Panc1 (cell line): Measurements from ENCODE around the gene GPC6. TPM values are rescaled to one million over a fixed set of nuclear protein-coding genes. Genes with fewer than 3 reads are reported as not detected.

Experiments used
- ATAC-seq: fragments of 200-7000 bp; cut with Tn5 transposase; 2 replicates; pipeline ENCODE4 v1.9.1; 2020; ENCODE audit warnings: mild to moderate bottlenecking, moderate library complexity
- BruUV-seq: library from RNA; stranded (reverse); fragments of 400-500 nt; replicated peaks from 2 replicates; lab custom pipeline; 2021; lab: Mats Ljungman, UMichigan
- CTCF ChIA-PET: fragments of 300-600 bp; sonication (Branson Sonifier 250); formaldehyde crosslinking; loops from one replicate; lab custom pipeline; 2022; ENCODE audit warnings: antibody characterized with exemption; lab: Charles Lee
- POLR2A ChIA-PET: fragments of 300-600 bp; sonication (Branson Sonifier 250); formaldehyde crosslinking; loops from one replicate; lab custom pipeline; 2022; ENCODE audit warnings: antibody characterized with exemption; lab: Charles Lee
- DNase-seq: peaks from one replicate; pipeline ENCODE4 v3.0.0-alpha.2; 2010; ENCODE audit warnings: low read depth, low spot score
- H3K27ac ChIP-seq: 2 replicates; pipeline ENCODE4 v1.5.1; 2011; ENCODE audit warnings: mild to moderate bottlenecking, low read length, inconsistent platforms
- H3K27me3 ChIP-seq: fragments of 200-500 bp; sonication (Bioruptor generic); 2 replicates; pipeline ENCODE4 v1.6.0; 2014; ENCODE audit warnings: low read length, inconsistent platforms; ENCODE audit not compliant: control insufficient read depth, insufficient read depth
- H3K36me3 ChIP-seq: fragments of 200-500 bp; sonication (Bioruptor generic); 2 replicates; pipeline ENCODE4 v1.5.1; 2014; ENCODE audit warnings: inconsistent platforms, mild to moderate bottlenecking, low read length, moderate library complexity; ENCODE audit not compliant: control insufficient read depth, insufficient read depth
- H3K4me1 ChIP-seq: 2 replicates; pipeline ENCODE4 v1.5.1; 2011; ENCODE audit warnings: inconsistent platforms, mild to moderate bottlenecking, low read length, moderate library complexity; ENCODE audit not compliant: control insufficient read depth, insufficient read depth
- H3K4me3 ChIP-seq, 2 experiments: 2 replicates each; pipeline ENCODE4 v1.5.1; 2011 to 2012; ENCODE audit warnings: low read depth in 2 of 2, low read length in 2 of 2, mild to moderate bottlenecking in 2 of 2, inconsistent platforms in 1 of 2, moderate library complexity in 1 of 2
- H3K9me3 ChIP-seq: fragments of 200-500 bp; sonication (Bioruptor generic); 2 replicates; pipeline ENCODE4 v1.5.1; 2014; ENCODE audit warnings: low read depth, mild to moderate bottlenecking, inconsistent platforms, low read length, moderate library complexity; ENCODE audit not compliant: control insufficient read depth, insufficient read depth
- CTCF ChIP-seq: fragments of 450-650 bp; IDR thresholded peaks from 2 replicates; pipeline ENCODE4 v1.5.1; 2017; ENCODE audit warnings: mild to moderate bottlenecking
- POLR2AphosphoS5 ChIP-seq: IDR thresholded peaks from 2 replicates; pipeline ENCODE4 v1.6.1; 2012; ENCODE audit warnings: mild to moderate bottlenecking, low read depth, low read length, moderate library complexity
- REST ChIP-seq, 2 experiments: IDR thresholded peaks; 2 replicates each; pipeline ENCODE4 v1.6.1; 2011 to 2012; ENCODE audit warnings: low read depth in 2 of 2, control low read depth in 1 of 2, low read length in 1 of 2, mild to moderate bottlenecking in 1 of 2, moderate library complexity in 1 of 2; ENCODE audit not compliant: insufficient read depth in 1 of 2
- SIN3A ChIP-seq: IDR thresholded peaks from 2 replicates; pipeline ENCODE4 v1.6.1; 2012; ENCODE audit warnings: low read depth, mild to moderate bottlenecking, low read length, moderate library complexity, borderline replicate concordance; ENCODE audit not compliant: insufficient read depth
- TCF7L2 ChIP-seq: IDR thresholded peaks from 2 replicates; pipeline ENCODE4 v1.6.1; 2011; ENCODE audit warnings: mild to moderate bottlenecking, low read depth, low read length, inconsistent platforms
- in situ Hi-C: cut with HindIII; loops from 2 replicates; pipeline ENCODE4 v1.10.0; 2016; ENCODE audit warnings: low sequenced_read_pairs, low pct_unique_long_range_greater_than_20kb
- intact Hi-C: fragments of 100-400 bp; cut with micrococcal nuclease; formaldehyde crosslinking; loops from one replicate; pipeline ENCODE4 v1.10.0; 2022; ENCODE audit not compliant: unreplicated experiment
- total RNA-seq: library from RNA; stranded (reverse); gene quantifications from one replicate; pipeline ENCODE4 v1.2.1, GENCODE V29; 2021; ENCODE audit not compliant: unreplicated experiment

The GPC6 gene
- total RNA-seq, 1 experiment from 2014 or later, result 4.8 TPM

GRCh38 chr13:94455414-94455813, 1228.8 kb downstream of the GPC6 start:
- in situ Hi-C loops (no loop called here), intact Hi-C loops (no loop called here)
- Histone ChIP-seq H3K27ac (no peak overlapping the region), H3K4me3 (no peak overlapping the region), H3K9me3 (no peaks in the 10 kb centered on the region), H3K36me3 (no peaks in the 10 kb centered on the region), H3K4me1 (no peaks in the 10 kb centered on the region), H3K27me3 (no peaks in the 10 kb centered on the region; the same call in 1 of the 2 replicates)
- POLR2A ChIA-PET, result no interaction called here
- ATAC-seq (no peak), DNase-seq (no peak)
- BruUV-seq, result no TSS peak
- CTCF ChIA-PET, result interaction anchor here (0.6 kb wide), 1 partner anchor 111 kb away, joined by 9 read pairs; no protein-coding TSS in a partner anchor
- TF ChIP-seq REST (IDR thresholded peaks at IDR 0.05; ENCODE audit: insufficient read depth in 1 of 2, low read depth in 2 of 2, low read length in 1 of 2) (no peak), POLR2AphosphoS5 (no peak), SIN3A (no peak), TCF7L2 (no peak), CTCF (no peak)
